Activated CD8-positive, alpha-beta T cell treated with anti-CD3 and anti-CD28 coated beads for 36 hours (primary cell): ENCODE results near the gene RASL12. TPM values are rescaled to one million over a fixed set of nuclear protein-coding genes. Genes with fewer than 3 reads are reported as not detected.
A peak's percentile ranks its signal among the peaks of the same experiment; 100 is the strongest.

Experiments used
- ATAC-seq: fragments of 200-7000 bp; cut with Tn5 transposase; one replicate; pipeline ENCODE4 v1.10.0; 2021; ENCODE audit warnings: mild to moderate bottlenecking, moderate library complexity
- CTCF ChIA-PET: fragments of 350-600 bp; sonication (Branson Sonifier 250); formaldehyde crosslinking; loops from one replicate; lab custom pipeline; 2021; ENCODE audit warnings: antibody characterized with exemption; lab: Charles Lee
- POLR2A ChIA-PET: fragments of 350-600 bp; sonication (Branson Sonifier 250); formaldehyde crosslinking; loops from one replicate; lab custom pipeline; 2021; ENCODE audit warnings: antibody characterized with exemption; lab: Charles Lee
- DNase-seq: peaks from one replicate; pipeline ENCODE4 v3.0.0-alpha.2; 2020
- H3K27ac Mint-ChIP-seq: one replicate; pipeline ENCODE4 v1.8.0; 2021; ENCODE audit warnings: mild to moderate bottlenecking, mixed read lengths
- H3K27me3 Mint-ChIP-seq: one replicate; pipeline ENCODE4 v1.8.0; 2021; ENCODE audit warnings: mixed read lengths
- H3K36me3 Mint-ChIP-seq: one replicate; pipeline ENCODE4 v1.8.0; 2021; ENCODE audit warnings: low read depth, mixed read lengths
- H3K4me1 Mint-ChIP-seq: one replicate; pipeline ENCODE4 v1.8.0; 2021; ENCODE audit warnings: low read depth, mixed read lengths
- H3K4me3 Mint-ChIP-seq: one replicate; pipeline ENCODE4 v1.8.0; 2021; ENCODE audit warnings: mild to moderate bottlenecking, moderate library complexity, mixed read lengths
- H3K9me3 Mint-ChIP-seq: one replicate; pipeline ENCODE4 v1.8.0; 2021; ENCODE audit warnings: mixed read lengths
- CTCF ChIP-seq: fragments of 200-600 bp; IDR thresholded peaks from one replicate; pipeline ENCODE4 v1.8.0; 2022; ENCODE audit warnings: antibody characterized with exemption, mild to moderate bottlenecking
- intact Hi-C: fragments of 100-400 bp; cut with micrococcal nuclease; formaldehyde crosslinking; loops from one replicate; pipeline ENCODE4 v1.10.0; 2022
- total RNA-seq, 2 experiments: library from RNA; stranded (reverse); gene quantifications; one replicate each; pipeline ENCODE4 v1.2.3, GENCODE V29; 2021

RASL12 gene
- total RNA-seq, 2 experiments from 2014 or later = not detected

GRCh38 chr15:65054333-65055200, 13.2 kb downstream of the RASL12 start:
- ATAC-seq (peak; percentile 74), DNase-seq (peak; percentile 77)
- peaks cover 9% of the 10 kb centered on the region for H3K4me1 Mint-ChIP-seq
- peak; percentile 75 for TF ChIP-seq CTCF
- ChIA-PET POLR2A (interaction anchor here (0.5 to 1.0 kb wide), 3 partner anchors 49 to 917 kb away, joined by 3 to 5 read pairs (median 3); partner anchors contain the start of gene RNU5B-1), CTCF (interaction anchor here (0.6 to 6.4 kb wide), 19 partner anchors 9 to 330 kb away, joined by 3 to 37 read pairs (median 7); partner anchors contain the start of genes KBTBD13 and RASL12)
- no peaks in the 10 kb centered on the region for H3K27me3 Mint-ChIP-seq
- H3K4me3 Mint-ChIP-seq = no peak overlapping the region
- no peaks in the 10 kb centered on the region for H3K9me3 Mint-ChIP-seq
- H3K36me3 Mint-ChIP-seq = no peaks in the 10 kb centered on the region
- no peak overlapping the region for H3K27ac Mint-ChIP-seq
- intact Hi-C loops = no loop called here

GRCh38 chr15:65052956-65053355, 14.8 kb downstream of the RASL12 start:
- Mint-ChIP-seq H3K4me1 (peaks cover 15% of the 10 kb centered on the region), H3K36me3 (no peaks in the 10 kb centered on the region), H3K27ac (no peak overlapping the region), H3K9me3 (no peaks in the 10 kb centered on the region), H3K4me3 (no peak overlapping the region), H3K27me3 (no peaks in the 10 kb centered on the region)
- no peak for TF ChIP-seq CTCF
- ATAC-seq (no peak), DNase-seq (no peak)
- POLR2A ChIA-PET = interaction anchor here (0.9 kb wide), 1 partner anchor 252 kb away, joined by 3 read pairs; no protein-coding TSS in a partner anchor
- intact Hi-C loops = no loop called here
- CTCF ChIA-PET = interaction anchor here (1.2 to 6.4 kb wide), 9 partner anchors 10 to 247 kb away, joined by 3 to 37 read pairs (median 7); partner anchors contain the start of genes KBTBD13 and RASL12

- no peaks in the 10 kb centered on the region for H3K36me3 Mint-ChIP-seq
- H3K4me1 Mint-ChIP-seq = peaks cover 15% of the 10 kb centered on the region
- H3K9me3 Mint-ChIP-seq = no peaks in the 10 kb centered on the region
- H3K27ac Mint-ChIP-seq = no peak overlapping the region
- ChIA-PET POLR2A (no interaction called here), CTCF (interaction anchor here (1.4 kb wide), 2 partner anchors 10 to 27 kb away, joined by 3 read pairs; no protein-coding TSS in a partner anchor)
- no peak overlapping the region for H3K4me3 Mint-ChIP-seq
- no peak for ATAC-seq
- no peak for DNase-seq
- H3K27me3 Mint-ChIP-seq = no peaks in the 10 kb centered on the region
- intact Hi-C loops = no loop called here
- TF ChIP-seq CTCF = no peak
Observed at GRCh38 chr15:65051266-65051665, 16.5 kb downstream of the RASL12 start.

GRCh38 chr15:65050270-65050669, 17.5 kb downstream of the RASL12 start:
- no peak overlapping the region for H3K27ac Mint-ChIP-seq
- DNase-seq (no peak), ATAC-seq (no peak)
- H3K4me3 Mint-ChIP-seq = no peak overlapping the region
- ChIA-PET POLR2A (no interaction called here), CTCF (interaction anchor here (1.4 kb wide), 2 partner anchors 11 to 28 kb away, joined by 3 read pairs; no protein-coding TSS in a partner anchor)
- TF ChIP-seq CTCF = no peak
- peaks cover 15% of the 10 kb centered on the region for H3K4me1 Mint-ChIP-seq
- no peaks in the 10 kb centered on the region for H3K36me3 Mint-ChIP-seq
- intact Hi-C loops = no loop called here
- H3K9me3 Mint-ChIP-seq = no peaks in the 10 kb centered on the region
- H3K27me3 Mint-ChIP-seq = no peaks in the 10 kb centered on the region

- Mint-ChIP-seq H3K9me3 (no peaks in the 10 kb centered on the region), H3K4me3 (peak overlapping the region; percentile 45), H3K27ac (no peak overlapping the region), H3K36me3 (no peaks in the 10 kb centered on the region), H3K27me3 (peaks cover 1% of the 10 kb centered on the region), H3K4me1 (peaks cover 15% of the 10 kb centered on the region)
- ATAC-seq (peak; percentile 95), DNase-seq (peak; percentile 97)
- intact Hi-C loops = no loop called here
- TF ChIP-seq CTCF = no peak
- ChIA-PET CTCF (no interaction called here), POLR2A (no interaction called here)
Observed at GRCh38 chr15:65049418-65049840, 18.4 kb downstream of the RASL12 start.
